Stomach (tissue), 9 donors: ENCODE data around the gene RPS17. TPM values are rescaled to one million over a fixed set of nuclear protein-coding genes. Genes with fewer than 3 reads are reported as not detected.
A peak's percentile ranks its signal among the peaks of the same experiment; 100 is the strongest.
"Not testable (repeated sequence)": the region's sequence is repeated elsewhere in the genome, so short reads cannot be mapped to it uniquely, and the experiment has no call there.

ENCODE experiments used
- DNase-seq, 2 donors: peaks; one replicate each; pipeline versions ENCODE4 v3.0.0 to v3.0.0-alpha.2; 2013 to 2019
- H3K27ac ChIP-seq, 5 donors: fragments of 200-600 bp in 4 of 5; sonication (generic) in 4 of 5; one replicate each; pipeline ENCODE4 v1.5.1; 2013 to 2019; ENCODE audit warnings: mild to moderate bottlenecking in 1 of 5, moderate library complexity in 1 of 5
- H3K27me3 ChIP-seq, 3 donors: fragments of 200-600 bp; sonication (generic); one replicate each; pipeline ENCODE4 v1.5.1; 2017 to 2019; ENCODE audit warnings: mixed run types in 1 of 3
- H3K36me3 ChIP-seq, 4 donors: fragments of 200-600 bp; sonication (generic); 1 replicate in 3 of 4; 2 replicates in 1 of 4; pipeline ENCODE4 v1.5.1; 2016 to 2019
- H3K4me1 ChIP-seq, 4 donors: fragments of 200-600 bp; sonication (generic); one replicate each; pipeline ENCODE4 v1.5.1; 2016 to 2019
- H3K4me3 ChIP-seq, 4 donors: fragments of 200-600 bp; sonication (generic) in 3 of 4; one replicate each; pipeline ENCODE4 v1.5.1; 2016 to 2019; ENCODE audit warnings: mild to moderate bottlenecking in 1 of 4
- H3K9me3 ChIP-seq, 4 donors: fragments of 200-600 bp; sonication (generic); one replicate each; pipeline ENCODE4 v1.5.1; 2016 to 2019
- CTCF ChIP-seq, 7 experiments: fragments of 450-650 bp in 4 of 7; fragments of 200-600 bp in 3 of 7; sonication (generic) in 3 of 7; IDR thresholded peaks; one replicate each; pipeline ENCODE4 v1.5.1; 2016 to 2019; ENCODE audit warnings: antibody characterized with exemption in 7 of 7, control low read depth in 2 of 7, mild to moderate bottlenecking in 1 of 7
- EP300 ChIP-seq: sonication (generic); formaldehyde crosslinking; IDR thresholded peaks from one replicate; pipeline ENCODE4 v1.6.1; 2017; ENCODE audit warnings: antibody characterized with exemption
- POLR2A ChIP-seq, 4 donors: fragments of 450-650 bp; IDR thresholded peaks; one replicate each; pipeline ENCODE4 v1.6.1; 2016; ENCODE audit warnings: antibody characterized with exemption in 4 of 4, control low read depth in 2 of 4, mild to moderate bottlenecking in 1 of 4, moderate library complexity in 1 of 4
- POLR2AphosphoS5 ChIP-seq, 3 donors: sonication (generic); formaldehyde crosslinking; IDR thresholded peaks; one replicate each; pipeline ENCODE4 v1.6.1; 2016; ENCODE audit warnings: antibody characterized with exemption in 3 of 3
- WGBS, 5 donors: extraction: QIAGEN DNeasy Blood & Tissue Kit in 3 of 5; methylation state at CpG; one replicate each; pipeline versions ENCODE4 v1.1.5 to v1.1.7; 2013 to 2018; 5-methylcytosine and 5-hydroxymethylcytosine counted together
- intact Hi-C: fragments of 100-400 bp; cut with DNase I; formaldehyde crosslinking; loops from one replicate; pipeline ENCODE4 v1.15.1; 2023; ENCODE audit warnings: low total_unique reads
- polyA plus RNA-seq, 3 donors: library from polyadenylated mRNA; stranded (reverse); fragments of 200-250 nt; gene quantifications; one replicate each; pipeline ENCODE4 v1.2.3, GENCODE V29; 2013
- total RNA-seq, 5 donors: library from RNA; depleted of rRNA; stranded (reverse); fragments of >200 nt; gene quantifications; one replicate each; pipeline versions ENCODE4 v1.1.0 to v1.2.3, GENCODE V29; 2014 to 2016
- donor health status: healthy with polysubstance abuse.
- donor health status: Bipolar disorder and iron deficiency.
- donor health status: healthy.

Gene RPS17
- total and polyA plus RNA-seq, 8 donors: 364 to 5,380 (median 1,723) TPM

- peak overlapping the region; percentile 8 to 31 (median 18) for H3K4me3 ChIP-seq
- no peak for TF ChIP-seq EP300
- peak in 6 of 7 experiments; percentile 29 to 98 (median 86) for TF ChIP-seq CTCF (IDR thresholded peaks at IDR 0.05)
- peak overlapping the region; percentile 24 to 57 (median 45) for H3K27ac ChIP-seq
- 13 to 19% (median 15%) methylated on average over 8 to 10 of the region's 10 CpGs for WGBS, 5 donors
- peaks cover 0 to 18% (median 9%) of the 10 kb centered on the region in 4 donors for H3K4me1 ChIP-seq
- no peaks in the 10 kb centered on the region for H3K9me3 ChIP-seq
- intact Hi-C loops: no loop called here
- no peaks in the 10 kb centered on the region for H3K27me3 ChIP-seq
- H3K36me3 ChIP-seq: peaks cover 8 to 38% (median 30%) of the 10 kb centered on the region in 4 donors
- peak; percentile 87 for DNase-seq
These were observed 9.5 kb downstream of the RPS17 start for GRCh38 chr15:82530606-82531379.

- no peaks in the 10 kb centered on the region for H3K27me3 ChIP-seq
- 76 to 83% (median 79%) methylated on average over 3 of the region's 3 CpGs for WGBS, 5 donors
- intact Hi-C loops: no loop called here
- H3K27ac ChIP-seq: no peak overlapping the region
- H3K9me3 ChIP-seq: no peaks in the 10 kb centered on the region
- peaks cover 5 to 30% (median 22%) of the 10 kb centered on the region in 4 donors for H3K36me3 ChIP-seq
- DNase-seq: no peak
- TF ChIP-seq POLR2AphosphoS5 (IDR thresholded peaks at IDR 0.05) (no peak), CTCF (IDR thresholded peaks at IDR 0.05) (no peak), EP300 (no peak), POLR2A (IDR thresholded peaks at IDR 0.05) (no peak)
- peaks cover 0 to 18% (median 9%) of the 10 kb centered on the region in 4 donors for H3K4me1 ChIP-seq
- no peak overlapping the region for H3K4me3 ChIP-seq
These were observed 10.3 kb downstream of the RPS17 start for GRCh38 chr15:82530006-82530405.

GRCh38 chr15:82513587-82513986, 26.7 kb downstream of the RPS17 start:
- H3K27ac ChIP-seq, H3K27me3 ChIP-seq, DNase-seq, H3K36me3 ChIP-seq, H3K4me1 ChIP-seq, intact Hi-C loops, H3K9me3 ChIP-seq: not testable (repeated sequence)
- WGBS, 5 donors: no CpG with 5 or more reads among the region's 48 CpGs
- H3K4me3 ChIP-seq: peak overlapping the region in 1 of 4 donors; percentile 31

GRCh38 chr15:82507693-82508092, 32.6 kb downstream of the RPS17 start:
- H3K36me3 ChIP-seq, H3K9me3 ChIP-seq, intact Hi-C loops, DNase-seq, H3K27me3 ChIP-seq, H3K4me3 ChIP-seq, H3K27ac ChIP-seq, H3K4me1 ChIP-seq: not testable (repeated sequence)
- 58 to 75% (median 69%) methylated on average over 2 to 4 of the region's 4 CpGs for WGBS, 5 donors

- H3K9me3 ChIP-seq, H3K4me1 ChIP-seq, H3K27ac ChIP-seq, DNase-seq, intact Hi-C loops, H3K4me3 ChIP-seq, H3K27me3 ChIP-seq, H3K36me3 ChIP-seq: not testable (repeated sequence)
- WGBS, 5 donors: 77 to 95% (median 82%) methylated on average over 1 of the region's 1 CpG
These were observed 33.2 kb downstream of the RPS17 start for GRCh38 chr15:82507087-82507486.

GRCh38 chr15:82505842-82506241, 34.4 kb downstream of the RPS17 start:
- H3K4me3 ChIP-seq, intact Hi-C loops, H3K9me3 ChIP-seq, H3K27me3 ChIP-seq, H3K4me1 ChIP-seq, H3K27ac ChIP-seq, DNase-seq, H3K36me3 ChIP-seq: not testable (repeated sequence)
- WGBS, 5 donors: no CpG with 5 or more reads among the region's 3 CpGs

- H3K27me3 ChIP-seq, H3K27ac ChIP-seq, H3K4me3 ChIP-seq, intact Hi-C loops, H3K36me3 ChIP-seq, H3K9me3 ChIP-seq, DNase-seq, H3K4me1 ChIP-seq: not testable (repeated sequence)
- 29 to 91% (median 85%) methylated on average over 1 of the region's 3 CpGs for WGBS, 5 donors
These were observed 36.2 kb downstream of the RPS17 start for GRCh38 chr15:82504074-82504473.
